Heart right ventricle (tissue), 16 donors: ENCODE data around the gene OR10H1. TPM values are rescaled to one million over a fixed set of nuclear protein-coding genes. Genes with fewer than 3 reads are reported as not detected.
"Not testable (repeated sequence)": the region's sequence is repeated elsewhere in the genome, so short reads cannot be mapped to it uniquely, and the experiment has no call there.

Experiments used
- ATAC-seq, 8 donors: fragments of 200-7000 bp; cut with Tn5 transposase; one replicate each; pipeline ENCODE4 v1.9.1; 2020; ENCODE audit warnings: mild to moderate bottlenecking in 8 of 8, moderate library complexity in 8 of 8, moderate number of reproducible peaks in 1 of 8
- DNase-seq, 2 donors: peaks; one replicate each; pipeline ENCODE4 v3.0.0-alpha.2; 2020
- H3K27ac ChIP-seq, 10 donors: fragments of 200-600 bp; sonication (generic) in 2 of 10; one replicate each; pipeline versions ENCODE4 v1.5.0 to v1.8.0; 2020 to 2022; ENCODE audit warnings: mild to moderate bottlenecking in 3 of 10
- H3K27me3 ChIP-seq, 7 donors: fragments of 200-600 bp; one replicate each; pipeline ENCODE4 v1.8.0; 2021 to 2022; ENCODE audit warnings: mild to moderate bottlenecking in 2 of 7
- H3K36me3 ChIP-seq, 9 donors: fragments of 200-600 bp; sonication (generic) in 1 of 9; one replicate each; pipeline versions ENCODE4 v1.5.0 to v1.8.0; 2020 to 2022; ENCODE audit warnings: mild to moderate bottlenecking in 2 of 9
- H3K4me1 ChIP-seq, 9 donors: fragments of 200-600 bp; sonication (generic) in 1 of 9; one replicate each; pipeline versions ENCODE4 v1.5.0 to v1.8.0; 2020 to 2022; ENCODE audit warnings: mild to moderate bottlenecking in 4 of 9
- H3K4me3 ChIP-seq, 10 donors: fragments of 200-600 bp; sonication (generic) in 2 of 10; one replicate each; pipeline versions ENCODE4 v1.5.0 to v1.8.0; 2020 to 2022; ENCODE audit warnings: mild to moderate bottlenecking in 7 of 10, moderate library complexity in 2 of 10
- H3K9me3 ChIP-seq, 11 donors: fragments of 200-600 bp in 10 of 11; sonication (generic) in 2 of 11; one replicate each; pipeline versions ENCODE4 v1.5.0 to v1.8.0; 2013 to 2022; ENCODE audit warnings: mild to moderate bottlenecking in 2 of 11, control low read depth in 1 of 11, moderate library complexity in 1 of 11
- WGBS, 2 donors: extraction: QIAGEN DNeasy Blood & Tissue Kit; methylation state at CpG; one replicate each; pipeline ENCODE4 v1.1.7; 2013; ENCODE audit warnings: inconsistent platforms in 1 of 2; 5-methylcytosine and 5-hydroxymethylcytosine counted together
- intact Hi-C, 10 donors: fragments of 100-400 bp; cut with DNase I; formaldehyde crosslinking; loops; one replicate each; pipeline versions ENCODE4 v1.11.1 to v1.14.2; 2022
- polyA plus RNA-seq, 2 donors: library from polyadenylated mRNA; stranded (reverse); fragments of 200-250 nt; gene quantifications; one replicate each; pipeline ENCODE4 v1.2.3, GENCODE V29; 2013
- total RNA-seq, 10 donors: library from RNA; stranded (reverse); fragmentation: NEBNext Ultra II Directional in 3 of 10; extraction: Animal tissue kit (Norgen Biotek cat#: 25700) in 3 of 10; gene quantifications; one replicate each; pipeline versions ENCODE4 v1.2.1 to v1.2.4, GENCODE V29; 2021 to 2023
- TF ChIP-seq, protein P1 (sequence below), 9 donors: fragments of 200-600 bp; sonication (generic) in 2 of 9; IDR thresholded peaks; one replicate each; pipeline versions ENCODE4 v1.5.0 to v1.8.0; 2021 to 2022; ENCODE audit warnings: antibody characterized with exemption in 9 of 9, mild to moderate bottlenecking in 5 of 9, moderate library complexity in 1 of 9
- donor health status: Arrhythmogenic right ventricular cardiomyopathy.
- donor health status: ischemic (EF 13 %, LVEDD 7.1; RV severe dilation, severe dysfunction).
- donor health status: healthy with polysubstance abuse.
- donor health status: DM: no; HTN: yes; CAD: no.
- donor health status: DM: no; HTN: no; CAD: no.
- donor health status: ischemic (EF 25% LVEDD 6.9; RV normal size, moderate dysfunction).
- donor health status: ischemic (EF 25% LVEDD 5.7; RV mildly dilated, moderate dysfunction).
- donor health status: healthy.
- donor health status: DM: yes; HTN: yes; CAD: no.
- donor health status: Ischemic cardiomyopathy.
- donor health status: ischemic (EF 35%, LVEDD 5.7; RV mildly dilated, moderate dysfunction).
- donor health status: nonischemic (EF 11% LVEDD 7.7; RV severe dilation, severe dysfunction).
- donor health status: DM: yes; HTN: yes; CAD: no.
- donor health status: PGD.
- donor health status: ischemic (EF 29% LVEDD 5.4; RV normal size, mild dysfunction).
- donor health status: nonischemic (EF 23%, LVEDD 6.1; RV moderate dilation, normal function).

Gene OR10H1
- total and polyA plus RNA-seq, 12 donors = not detected

- no peaks in the 10 kb centered on the region for H3K4me1 ChIP-seq
- H3K27ac ChIP-seq = no peak overlapping the region
- ATAC-seq (no peak), DNase-seq (no peak)
- 66 to 71% methylated on average over 6 of the region's 6 CpGs for WGBS, 2 donors
- TF ChIP-seq, protein P1, sequence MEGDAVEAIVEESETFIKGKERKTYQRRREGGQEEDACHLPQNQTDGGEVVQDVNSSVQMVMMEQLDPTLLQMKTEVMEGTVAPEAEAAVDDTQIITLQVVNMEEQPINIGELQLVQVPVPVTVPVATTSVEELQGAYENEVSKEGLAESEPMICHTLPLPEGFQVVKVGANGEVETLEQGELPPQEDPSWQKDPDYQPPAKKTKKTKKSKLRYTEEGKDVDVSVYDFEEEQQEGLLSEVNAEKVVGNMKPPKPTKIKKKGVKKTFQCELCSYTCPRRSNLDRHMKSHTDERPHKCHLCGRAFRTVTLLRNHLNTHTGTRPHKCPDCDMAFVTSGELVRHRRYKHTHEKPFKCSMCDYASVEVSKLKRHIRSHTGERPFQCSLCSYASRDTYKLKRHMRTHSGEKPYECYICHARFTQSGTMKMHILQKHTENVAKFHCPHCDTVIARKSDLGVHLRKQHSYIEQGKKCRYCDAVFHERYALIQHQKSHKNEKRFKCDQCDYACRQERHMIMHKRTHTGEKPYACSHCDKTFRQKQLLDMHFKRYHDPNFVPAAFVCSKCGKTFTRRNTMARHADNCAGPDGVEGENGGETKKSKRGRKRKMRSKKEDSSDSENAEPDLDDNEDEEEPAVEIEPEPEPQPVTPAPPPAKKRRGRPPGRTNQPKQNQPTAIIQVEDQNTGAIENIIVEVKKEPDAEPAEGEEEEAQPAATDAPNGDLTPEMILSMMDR (IDR thresholded peaks at IDR 0.05) = no peak
- intact Hi-C loops = loop anchor here in 2 of 10 donors (10.0 kb wide), 1 partner anchor 236 kb away; no protein-coding TSS in a partner anchor
- H3K9me3 ChIP-seq = no peaks in the 10 kb centered on the region
- H3K4me3 ChIP-seq = no peak overlapping the region
- H3K27me3 ChIP-seq = peaks cover 0 to 42% (median 29%) of the 10 kb centered on the region in 7 donors
- H3K36me3 ChIP-seq = no peaks in the 10 kb centered on the region
Measured at GRCh38 chr19:15860522-15860921, 45.1 kb upstream of the OR10H1 start.

DNA sequence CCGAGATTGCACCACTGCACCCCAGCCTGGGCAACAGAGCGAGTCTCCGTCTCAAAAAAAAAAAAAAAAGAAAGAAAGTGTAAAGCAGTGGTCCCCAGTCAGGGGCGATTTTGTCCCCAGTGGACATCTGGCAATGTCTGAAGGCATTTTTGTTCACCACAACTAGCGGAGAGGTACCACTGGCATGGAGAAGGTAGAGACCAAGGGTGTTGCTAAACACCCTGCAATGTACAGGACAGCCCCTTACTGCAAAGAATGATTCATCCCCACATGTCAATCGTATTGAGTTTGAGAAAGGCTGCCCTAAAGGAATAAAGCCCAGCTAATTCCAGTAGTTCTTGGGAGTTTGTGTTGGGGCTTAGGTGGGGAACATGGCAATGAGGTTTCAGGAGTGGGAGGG lies 43.7 kb upstream of the OR10H1 start:
- TF ChIP-seq, protein P1 (IDR thresholded peaks at IDR 0.05) = no peak
- H3K4me1 ChIP-seq = no peaks in the 10 kb centered on the region
- no peaks in the 10 kb centered on the region for H3K36me3 ChIP-seq
- H3K27ac ChIP-seq = no peak overlapping the region
- ATAC-seq = no peak
- no peaks in the 10 kb centered on the region for H3K9me3 ChIP-seq
- DNase-seq = no peak
- intact Hi-C loops = no loop called here
- no peak overlapping the region for H3K4me3 ChIP-seq
- WGBS, 2 donors = 71 to 81% methylated on average over 6 of the region's 6 CpGs
- H3K27me3 ChIP-seq = peaks cover 0 to 38% (median 28%) of the 10 kb centered on the region in 7 donors

DNA sequence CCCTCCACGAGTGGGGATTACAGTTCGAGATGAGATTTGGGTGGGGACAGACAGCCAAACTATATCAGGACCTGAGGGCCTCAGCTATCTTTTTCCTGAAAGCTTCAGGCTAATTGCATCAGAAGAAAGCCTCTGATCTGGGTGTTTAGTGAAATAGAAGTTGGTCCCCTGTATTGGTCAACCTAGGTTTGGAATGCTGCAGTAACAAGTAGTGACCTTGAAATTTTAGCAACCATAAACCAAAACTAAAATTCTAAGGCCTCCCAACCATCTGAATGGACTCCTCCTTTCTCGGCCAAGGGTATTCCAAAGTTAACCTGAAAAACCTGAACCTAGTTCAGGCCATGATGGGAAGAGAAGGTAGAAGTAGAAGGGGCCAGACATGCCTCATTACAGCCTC lies 34.9 kb upstream of the OR10H1 start:
- Histone ChIP-seq H3K36me3 (no peaks in the 10 kb centered on the region), H3K9me3 (peaks cover 0 to 12% (median 0%) of the 10 kb centered on the region in 11 donors), H3K27me3 (peaks cover 0 to 12% (median 4%) of the 10 kb centered on the region in 7 donors), H3K4me3 (no peak overlapping the region), H3K27ac (no peak overlapping the region), H3K4me1 (no peaks in the 10 kb centered on the region)
- DNase-seq = no peak
- 65 to 74% methylated on average over 3 of the region's 3 CpGs for WGBS, 2 donors
- intact Hi-C loops = no loop called here
- ATAC-seq = no peak
- TF ChIP-seq, protein P1 (IDR thresholded peaks at IDR 0.05) = no peak

DNA sequence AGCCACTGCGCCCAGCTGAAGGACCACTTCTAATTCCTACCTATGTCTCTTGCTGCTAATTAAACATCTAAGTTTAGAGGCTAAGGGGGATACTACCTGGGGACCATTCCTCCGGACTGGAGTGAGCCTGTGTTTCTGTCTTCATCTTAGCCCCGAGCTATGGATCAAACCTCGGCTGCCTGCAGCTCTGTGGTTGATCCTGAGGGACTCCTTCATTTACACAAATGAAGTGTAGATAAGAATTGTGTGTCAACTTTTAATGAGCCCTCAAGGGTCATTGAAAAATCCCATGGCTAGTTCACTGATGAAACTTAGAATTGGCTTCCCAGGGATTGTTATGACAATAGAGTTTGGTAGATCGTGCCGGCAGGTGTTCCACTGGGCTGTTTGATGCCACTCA lies 31.5 kb upstream of the OR10H1 start:
- Histone ChIP-seq H3K27ac (no peak overlapping the region), H3K4me1 (no peaks in the 10 kb centered on the region), H3K4me3 (no peak overlapping the region), H3K36me3 (no peaks in the 10 kb centered on the region), H3K9me3 (no peaks in the 10 kb centered on the region), H3K27me3 (peaks cover 0 to 12% (median 3%) of the 10 kb centered on the region in 7 donors)
- TF ChIP-seq, protein P1 (IDR thresholded peaks at IDR 0.05) = no peak
- intact Hi-C loops = no loop called here
- 81 to 83% methylated on average over 6 of the region's 6 CpGs for WGBS, 2 donors
- no peak for DNase-seq
- ATAC-seq = no peak

- H3K27ac ChIP-seq, ATAC-seq, H3K4me3 ChIP-seq, H3K4me1 ChIP-seq, H3K9me3 ChIP-seq, intact Hi-C loops, H3K36me3 ChIP-seq, DNase-seq: not testable (repeated sequence)
- peaks cover 0 to 11% (median 6%) of the 10 kb centered on the region in 7 donors for H3K27me3 ChIP-seq
- WGBS, 2 donors = 69 to 70% methylated on average over 8 of the region's 8 CpGs
Measured at GRCh38 chr19:15843894-15844222, 28.4 kb upstream of the OR10H1 start.
